Thoracic aorta (tissue), 2 donors: ENCODE results near the gene ANO1. TPM values are rescaled to one million over a fixed set of nuclear protein-coding genes. Genes with fewer than 3 reads are reported as not detected.

Experiments
- ATAC-seq: fragments of 150-250 bp; one replicate; pipeline ENCODE4 v1.8.0; 2017; ENCODE audit warnings: low read depth; ENCODE audit not compliant: insufficient number of reproducible peaks, low FRiP score
- DNase-seq: peaks from one replicate; pipeline ENCODE4 v3.0.0-alpha.2; 2020; ENCODE audit warnings: low spot score
- H3K27ac ChIP-seq, 2 donors: fragments of 200-600 bp; sonication (generic); 1 replicate in 1 of 2; 2 replicates in 1 of 2; pipeline ENCODE4 v1.5.1; 2016; ENCODE audit warnings: mild to moderate bottlenecking in 2 of 2, moderate library complexity in 2 of 2
- H3K27me3 ChIP-seq: fragments of 200-600 bp; sonication (generic); replicated peaks from 2 replicates; pipeline ENCODE4 v1.6.0; 2016; ENCODE audit warnings: mild to moderate bottlenecking; ENCODE audit not compliant: insufficient read depth
- H3K36me3 ChIP-seq: fragments of 200-600 bp; sonication (generic); one replicate; pipeline ENCODE4 v1.5.1; 2016
- H3K4me1 ChIP-seq, 2 donors: fragments of 200-600 bp; sonication (generic); 1 replicate in 1 of 2; 2 replicates in 1 of 2; pipeline versions ENCODE4 v1.5.1 to v1.6.0; 2016; ENCODE audit warnings: low read depth in 2 of 2, mild to moderate bottlenecking in 1 of 2; ENCODE audit not compliant: control insufficient read depth in 1 of 2
- H3K4me3 ChIP-seq: fragments of 200-600 bp; sonication (generic); 2 replicates; pipeline ENCODE4 v1.5.1; 2016; ENCODE audit warnings: mild to moderate bottlenecking
- H3K9me3 ChIP-seq: fragments of 200-600 bp; sonication (generic); 2 replicates; pipeline ENCODE4 v1.5.1; 2016
- CTCF ChIP-seq: fragments of 200-600 bp; sonication (generic); IDR thresholded peaks from one replicate; pipeline ENCODE4 v1.5.1; 2019; ENCODE audit warnings: antibody characterized with exemption
- total RNA-seq, 2 donors: library from RNA; depleted of rRNA; stranded (reverse); fragments of >200 nt; gene quantifications; one replicate each; pipeline versions ENCODE4 v1.1.0 to v1.2.3, GENCODE V29; 2016

Gene ANO1
- total RNA-seq, 2 donors from 2014 or later = 122 to 161 TPM

- no peak for TF ChIP-seq CTCF
- no peak overlapping the region for H3K4me3 ChIP-seq
- H3K27me3 ChIP-seq = no peaks in the 10 kb centered on the region
- DNase-seq (no peak), ATAC-seq (no peak)
- H3K4me1 ChIP-seq = no peaks in the 10 kb centered on the region
- H3K27ac ChIP-seq = peak overlapping the region in 1 of 2 donors; percentile 37
- no peaks in the 10 kb centered on the region for H3K9me3 ChIP-seq
- peaks cover 52% of the 10 kb centered on the region for H3K36me3 ChIP-seq
Observed at GRCh38 chr11:70175236-70175698, 97.2 kb downstream of the ANO1 start.

- Histone ChIP-seq H3K36me3 (peaks cover 53% of the 10 kb centered on the region), H3K9me3 (no peaks in the 10 kb centered on the region), H3K27ac (no peak overlapping the region), H3K4me1 (no peaks in the 10 kb centered on the region), H3K27me3 (no peaks in the 10 kb centered on the region), H3K4me3 (no peak overlapping the region)
- ATAC-seq (no peak), DNase-seq (no peak)
- peak; percentile 65 for TF ChIP-seq CTCF
Observed at GRCh38 chr11:70176940-70177689, 99.0 kb downstream of the ANO1 start.

GRCh38 chr11:70180906-70181305, 102.8 kb downstream of the ANO1 start:
- Histone ChIP-seq H3K27ac (no peak overlapping the region), H3K9me3 (no peaks in the 10 kb centered on the region), H3K36me3 (peaks cover 65% of the 10 kb centered on the region), H3K27me3 (no peaks in the 10 kb centered on the region), H3K4me3 (no peak overlapping the region), H3K4me1 (peaks cover 7 to 14% of the 10 kb centered on the region in 2 donors)
- no peak for DNase-seq
- TF ChIP-seq CTCF = no peak
- ATAC-seq = no peak

- no peak for ATAC-seq
- Histone ChIP-seq H3K27ac (no peak overlapping the region), H3K27me3 (no peaks in the 10 kb centered on the region), H3K9me3 (no peaks in the 10 kb centered on the region), H3K4me3 (no peak overlapping the region), H3K4me1 (peaks cover 7 to 14% of the 10 kb centered on the region in 2 donors), H3K36me3 (peaks cover 71% of the 10 kb centered on the region)
- no peak for DNase-seq
- TF ChIP-seq CTCF = no peak
Observed at GRCh38 chr11:70182266-70182665, 104.1 kb downstream of the ANO1 start.

- Histone ChIP-seq H3K27me3 (no peaks in the 10 kb centered on the region), H3K9me3 (no peaks in the 10 kb centered on the region), H3K36me3 (peaks cover 74% of the 10 kb centered on the region), H3K27ac (peak overlapping the region in 1 of 2 donors; percentile 19), H3K4me1 (peaks cover 7 to 14% of the 10 kb centered on the region in 2 donors), H3K4me3 (no peak overlapping the region)
- no peak for ATAC-seq
- DNase-seq = no peak
- TF ChIP-seq CTCF = no peak
Observed at GRCh38 chr11:70183032-70183431, 104.9 kb downstream of the ANO1 start.
